SU-DHL-6 (cell line): ENCODE data around the gene AKR1B1.

ENCODE experiments used
- H2AFZ ChIP-seq: fragments of 200-600 bp; sonication (generic); 2 replicates; pipeline ENCODE4 v1.6.1; 2014; ENCODE audit warnings: low read depth, mild to moderate bottlenecking, moderate library complexity, mixed read lengths, antibody characterized with exemption, low read length; ENCODE audit not compliant: severe bottlenecking
- H3F3A ChIP-seq: fragments of 200-600 bp; shearing (Covaris generic); 2 replicates; pipeline ENCODE4 v1.6.0; 2016; ENCODE audit warnings: antibody characterized with exemption, mild to moderate bottlenecking; ENCODE audit not compliant: insufficient read depth
- H3K27ac ChIP-seq: fragments of 200-600 bp; sonication (generic); 2 replicates; pipeline ENCODE4 v1.5.1; 2016; ENCODE audit warnings: low read depth, mild to moderate bottlenecking, low read length, moderate library complexity, mixed read lengths
- H3K27me3 ChIP-seq: fragments of 200-600 bp; sonication (generic), shearing (Covaris generic); 2 replicates; pipeline ENCODE4 v1.6.0; 2014; ENCODE audit warnings: mild to moderate bottlenecking, low read length
- H3K36me3 ChIP-seq: fragments of 200-600 bp; sonication (generic); 2 replicates; pipeline ENCODE4 v1.6.1; 2014; ENCODE audit warnings: mild to moderate bottlenecking, low read length, mixed read lengths
- H3K4me2 ChIP-seq: fragments of 300-600, 200-600 bp; shearing (Covaris generic), sonication (generic); 2 replicates; pipeline ENCODE4 v1.6.0; 2014; ENCODE audit warnings: low read length, low read depth, mild to moderate bottlenecking; ENCODE audit not compliant: poor library complexity, severe bottlenecking
- H3K4me3 ChIP-seq: fragments of 200-600 bp; sonication (generic); 2 replicates; pipeline ENCODE4 v1.5.1; 2014; ENCODE audit warnings: antibody characterized with exemption, low read length, mild to moderate bottlenecking, mixed read lengths; ENCODE audit not compliant: insufficient read depth, poor library complexity, severe bottlenecking
- H3K79me2 ChIP-seq: fragments of 200-600 bp; sonication (generic); 2 replicates; pipeline ENCODE4 v1.6.1; 2014; ENCODE audit warnings: mild to moderate bottlenecking, low read length, moderate library complexity; ENCODE audit not compliant: insufficient read depth
- H3K9ac ChIP-seq: fragments of 200-600 bp; sonication (generic); 2 replicates; pipeline ENCODE4 v1.7.0; 2014; ENCODE audit warnings: mild to moderate bottlenecking, low read length
- H3K9me2 ChIP-seq: fragments of 200-600 bp; sonication (generic); replicated peaks from 2 replicates; pipeline ENCODE4 v1.6.1; 2014; ENCODE audit warnings: low read length; ENCODE audit not compliant: insufficient read depth
- H3K9me3 ChIP-seq: fragments of 200-600 bp; sonication (generic); 2 replicates; pipeline ENCODE4 v1.6.1; 2014; ENCODE audit warnings: low read length, mixed read lengths; ENCODE audit not compliant: insufficient read depth
- H4K20me1 ChIP-seq: fragments of 200-600 bp; sonication (generic); 2 replicates; pipeline ENCODE4 v1.6.1; 2014; ENCODE audit warnings: low read depth, mild to moderate bottlenecking, antibody characterized with exemption, low read length, moderate library complexity, mixed read lengths
- CTCF ChIP-seq: fragments of 200-600 bp; sonication (generic); IDR thresholded peaks from one replicate; pipeline ENCODE4 v1.5.1; 2017; ENCODE audit warnings: antibody characterized with exemption, mild to moderate bottlenecking, low read length, moderate library complexity; ENCODE audit not compliant: insufficient read depth, poor library complexity, severe bottlenecking
- EZH2phosphoT487 ChIP-seq: fragments of 200-600 bp; sonication (generic), shearing (Covaris generic); conservative IDR thresholded peaks from 2 replicates; pipeline ENCODE4 v1.6.1; 2018; ENCODE audit warnings: mild to moderate bottlenecking, antibody characterized with exemption, low read length, moderate library complexity, mixed read lengths

AKR1B1 gene

GRCh38 chr7:134419085-134419484 is 39.8 kb downstream of the AKR1B1 start:
- Histone ChIP-seq H3K4me2 (no peak overlapping the region), H3K4me3 (no peak overlapping the region), H3F3A (no peaks in the 10 kb centered on the region), H3K9me2 (no peaks in the 10 kb centered on the region), H3K36me3 (no peaks in the 10 kb centered on the region), H3K9ac (no peak overlapping the region), H3K9me3 (no peaks in the 10 kb centered on the region), H3K27me3 (no peaks in the 10 kb centered on the region), H4K20me1 (no peaks in the 10 kb centered on the region), H3K27ac (no peak overlapping the region), H2AFZ (no peak overlapping the region), H3K79me2 (no peaks in the 10 kb centered on the region)
- TF ChIP-seq EZH2phosphoT487 (no peak), CTCF (no peak)

DNA sequence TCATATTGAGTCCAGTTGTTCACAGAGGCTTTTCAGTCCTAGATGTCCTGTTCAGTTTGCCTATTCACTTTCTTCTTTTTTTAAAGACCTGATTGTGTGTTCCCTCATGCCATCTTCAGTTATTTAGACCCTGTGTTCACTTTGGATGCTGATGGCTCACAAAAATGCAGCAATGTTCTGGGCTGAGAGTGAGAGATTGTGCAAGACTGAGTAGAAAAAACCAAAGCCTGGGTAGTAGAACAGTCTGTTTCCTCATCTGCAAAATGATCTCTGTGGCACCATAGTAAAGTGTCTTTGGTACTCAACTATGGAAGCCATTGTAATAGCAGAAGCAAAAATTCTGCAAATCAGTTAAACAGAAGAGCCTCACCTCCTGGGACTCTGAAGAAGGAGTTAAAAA is 43.2 kb downstream of the AKR1B1 start:
- no peak overlapping the region for H3K4me2 ChIP-seq
- no peak for TF ChIP-seq EZH2phosphoT487
- TF ChIP-seq CTCF, result no peak

GRCh38 chr7:134414109-134414508 is 44.8 kb downstream of the AKR1B1 start:
- TF ChIP-seq EZH2phosphoT487, result no peak
- TF ChIP-seq CTCF, result no peak
- Histone ChIP-seq H3K27me3 (no peaks in the 10 kb centered on the region), H2AFZ (no peak overlapping the region), H3K9ac (no peak overlapping the region), H3K36me3 (no peaks in the 10 kb centered on the region), H3K4me3 (no peak overlapping the region), H3K9me2 (no peaks in the 10 kb centered on the region), H4K20me1 (no peaks in the 10 kb centered on the region), H3K27ac (no peak overlapping the region), H3F3A (no peaks in the 10 kb centered on the region), H3K79me2 (no peaks in the 10 kb centered on the region), H3K9me3 (no peaks in the 10 kb centered on the region), H3K4me2 (no peak overlapping the region)

More for the DNA sequence above, 43.2 kb downstream of the AKR1B1 start:
- Histone ChIP-seq H3K27me3 (no peaks in the 10 kb centered on the region), H3K27ac (no peak overlapping the region), H3K4me3 (no peak overlapping the region), H3K9ac (no peak overlapping the region), H3K9me2 (no peaks in the 10 kb centered on the region), H3K79me2 (no peaks in the 10 kb centered on the region), H3F3A (no peaks in the 10 kb centered on the region), H3K9me3 (no peaks in the 10 kb centered on the region), H4K20me1 (no peaks in the 10 kb centered on the region), H3K36me3 (no peaks in the 10 kb centered on the region), H2AFZ (no peak overlapping the region)

- Histone ChIP-seq H3K4me2 (no peak overlapping the region), H3K79me2 (no peaks in the 10 kb centered on the region), H3K9ac (no peak overlapping the region), H3K9me2 (no peaks in the 10 kb centered on the region), H4K20me1 (no peaks in the 10 kb centered on the region), H3K4me3 (no peak overlapping the region), H3K27ac (no peak overlapping the region), H3K27me3 (no peaks in the 10 kb centered on the region), H3F3A (no peaks in the 10 kb centered on the region), H3K36me3 (no peaks in the 10 kb centered on the region), H2AFZ (no peak overlapping the region), H3K9me3 (0 out of 2 replicates have a peak, but pooled peaks cover 3% of the 10 kb centered on the region)
- no peak for TF ChIP-seq CTCF
- TF ChIP-seq EZH2phosphoT487, result no peak
These were observed 51.6 kb downstream of the AKR1B1 start for GRCh38 chr7:134407311-134407710.
